DND-41 (cell line): ENCODE results near the gene EIF1AD.

Source experiments
- ATAC-seq: fragments of 200-7000 bp; cut with Tn5 transposase; 3 replicates; pipeline ENCODE4 v1.9.1; 2021; ENCODE audit warnings: low read depth; ENCODE audit not compliant: insufficient read depth
- DNase-seq: peaks from one replicate; pipeline ENCODE4 v3.0.0-alpha.2; 2020
- H2AFZ ChIP-seq: 2 replicates; pipeline ENCODE4 v1.6.0; 2012; ENCODE audit warnings: low read depth, low read length
- H3K27ac ChIP-seq: 2 replicates; pipeline ENCODE4 v1.5.1; 2012; ENCODE audit warnings: low read length, inconsistent platforms
- H3K27me3 ChIP-seq: fragments of 200-600 bp; sonication (generic); 2 replicates; pipeline ENCODE4 v1.6.0; 2012; ENCODE audit warnings: low read length, mild to moderate bottlenecking, inconsistent platforms; ENCODE audit not compliant: insufficient read depth, poor library complexity
- H3K36me3 ChIP-seq: 2 replicates; pipeline ENCODE4 v1.5.1; 2012; ENCODE audit warnings: low read length, inconsistent platforms; ENCODE audit not compliant: insufficient read depth
- H3K4me1 ChIP-seq: 2 replicates; pipeline ENCODE4 v1.5.1; 2012; ENCODE audit warnings: mild to moderate bottlenecking, low read length; ENCODE audit not compliant: insufficient read depth
- H3K4me2 ChIP-seq: 2 replicates; pipeline ENCODE4 v1.6.0; 2012; ENCODE audit warnings: mild to moderate bottlenecking, moderate library complexity, low read length, inconsistent platforms; ENCODE audit not compliant: insufficient read depth
- H3K4me3 ChIP-seq, 2 experiments: fragments of 200-600 bp in 1 of 2; shearing (Covaris generic) in 1 of 2; 2 replicates each; pipeline ENCODE4 v1.5.1; 2012 to 2016; ENCODE audit warnings: inconsistent platforms in 2 of 2, low read length in 2 of 2, mild to moderate bottlenecking in 2 of 2, low read depth in 1 of 2, moderate library complexity in 1 of 2
- H3K79me2 ChIP-seq: 2 replicates; pipeline ENCODE4 v1.6.0; 2012; ENCODE audit warnings: low read length, inconsistent platforms; ENCODE audit not compliant: insufficient read depth
- H3K9ac ChIP-seq: 2 replicates; pipeline ENCODE4 v1.6.0; 2012; ENCODE audit warnings: low read depth, mild to moderate bottlenecking, inconsistent platforms, low read length, moderate library complexity
- H3K9me3 ChIP-seq: 2 replicates; pipeline ENCODE4 v1.5.1; 2012; ENCODE audit warnings: low read length, moderate library complexity, mild to moderate bottlenecking, inconsistent platforms; ENCODE audit not compliant: insufficient read depth, severe bottlenecking
- H4K20me1 ChIP-seq: 2 replicates; pipeline ENCODE4 v1.6.0; 2012; ENCODE audit warnings: low read length; ENCODE audit not compliant: insufficient read depth
- CTCF ChIP-seq: IDR thresholded peaks from 2 replicates; pipeline ENCODE4 v1.5.1; 2012; ENCODE audit warnings: borderline replicate concordance, low read length, moderate library complexity, mild to moderate bottlenecking; ENCODE audit not compliant: poor library complexity, severe bottlenecking; ENCODE audit errors: extremely low read depth
- EZH2 ChIP-seq: IDR thresholded peaks from 3 replicates; pipeline ENCODE4 v1.6.1; 2012; ENCODE audit warnings: borderline replicate concordance, low read depth, mild to moderate bottlenecking, moderate library complexity, low read length, inconsistent platforms; ENCODE audit not compliant: severe bottlenecking

The EIF1AD gene

GRCh38 chr11:66007201-66007634 lies 5.3 kb upstream of the EIF1AD start:
- DNase-seq (peak; percentile 48), ATAC-seq (peak; percentile 3; the same call in 1 of the 3 replicates)
- H3K27me3 ChIP-seq, result no peaks in the 10 kb centered on the region
- no peak overlapping the region for H3K4me2 ChIP-seq
- H4K20me1 ChIP-seq, result peaks cover 25% of the 10 kb centered on the region; the same call in 1 of the 2 replicates
- H3K36me3 ChIP-seq, result peaks cover 28% of the 10 kb centered on the region
- no peaks in the 10 kb centered on the region for H3K9me3 ChIP-seq
- no peak overlapping the region for H2AFZ ChIP-seq
- no peak overlapping the region for H3K4me3 ChIP-seq
- H3K27ac ChIP-seq, result peak overlapping the region; percentile 22; the same call in 1 of the 2 replicates
- TF ChIP-seq CTCF (no peak), EZH2 (no peak)
- peaks cover 30% of the 10 kb centered on the region for H3K4me1 ChIP-seq
- H3K79me2 ChIP-seq, result peaks cover 15% of the 10 kb centered on the region
- peak overlapping the region; percentile 3; the same call in 1 of the 2 replicates for H3K9ac ChIP-seq

GRCh38 chr11:66006891-66007176 lies 4.9 kb upstream of the EIF1AD start:
- H3K27me3 ChIP-seq, result no peaks in the 10 kb centered on the region
- H3K4me1 ChIP-seq, result peaks cover 30% of the 10 kb centered on the region
- DNase-seq (no peak), ATAC-seq (no peak)
- H3K79me2 ChIP-seq, result peaks cover 17% of the 10 kb centered on the region
- peak overlapping the region; percentile 34; the same call in 1 of the 2 replicates for H3K27ac ChIP-seq
- peaks cover 25% of the 10 kb centered on the region; the same call in 1 of the 2 replicates for H4K20me1 ChIP-seq
- H3K4me2 ChIP-seq, result no peak overlapping the region
- peak overlapping the region; percentile 3; the same call in 1 of the 2 replicates for H3K9ac ChIP-seq
- H2AFZ ChIP-seq, result no peak overlapping the region
- TF ChIP-seq CTCF (no peak), EZH2 (no peak)
- H3K9me3 ChIP-seq, result no peaks in the 10 kb centered on the region
- H3K36me3 ChIP-seq, result peaks cover 28% of the 10 kb centered on the region
- no peak overlapping the region for H3K4me3 ChIP-seq

DNA sequence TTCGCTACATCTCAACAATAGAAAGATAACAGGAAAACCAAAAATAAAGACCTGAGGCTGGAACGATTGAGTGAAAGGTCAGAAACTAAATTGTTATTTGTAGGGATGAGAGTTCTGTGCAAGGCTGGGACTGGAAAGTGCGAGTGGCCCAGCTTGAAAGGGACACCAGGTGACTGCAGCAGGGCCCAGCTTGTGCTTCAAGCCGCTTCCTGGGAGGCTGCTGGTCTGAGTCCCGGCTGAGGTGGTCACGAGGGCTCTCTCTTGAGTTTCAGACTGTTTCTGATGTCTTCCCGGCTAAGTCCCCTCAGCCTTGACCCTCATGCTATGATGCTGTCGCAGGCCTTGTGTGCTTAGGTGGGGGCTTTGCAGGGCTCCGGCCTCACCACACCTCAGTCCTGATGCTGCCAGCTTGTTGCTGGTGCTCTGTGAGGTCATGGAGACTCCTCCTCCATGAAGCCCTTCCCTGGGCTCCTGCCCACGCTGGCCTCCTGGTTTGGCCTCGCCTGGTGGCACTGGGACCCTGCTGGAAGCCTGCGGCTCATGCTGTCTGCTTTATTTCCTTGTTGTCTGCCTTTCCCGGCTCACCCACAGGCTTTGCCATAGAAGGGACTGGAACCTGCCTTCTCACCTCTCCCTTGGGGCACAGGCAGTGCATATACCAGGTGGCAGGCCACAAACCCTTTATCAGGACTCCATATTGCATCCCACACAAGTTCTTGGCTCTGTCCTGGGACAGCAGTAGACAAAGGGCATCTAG lies 4.4 kb upstream of the EIF1AD start:
- Histone ChIP-seq H3K36me3 (peaks cover 28% of the 10 kb centered on the region), H3K27me3 (no peaks in the 10 kb centered on the region), H4K20me1 (peaks cover 29% of the 10 kb centered on the region; the same call in 1 of the 2 replicates), H3K4me2 (no peak overlapping the region), H3K4me3 (no peak overlapping the region), H3K79me2 (peaks cover 22% of the 10 kb centered on the region), H3K9me3 (no peaks in the 10 kb centered on the region), H3K4me1 (peaks cover 30% of the 10 kb centered on the region), H3K27ac (peak overlapping the region; percentile 34; the same call in 1 of the 2 replicates), H2AFZ (no peak overlapping the region), H3K9ac (no peak overlapping the region)
- DNase-seq, result no peak
- no peak for TF ChIP-seq EZH2
- TF ChIP-seq CTCF, result no peak
- no peak for ATAC-seq
